ENCODE measurements around the gene CCNF.

CCNF gene

GRCh38 chr16:2427526-2427925 lies 1.7 kb upstream of the CCNF start:
- Histone ChIP-seq H3K4me1 (peaks cover 10% of the 10 kb centered on the region), H3K79me2 (no peaks in the 10 kb centered on the region), H2AFZ (no peak overlapping the region), H3K36me3 (ENCODE audit: control insufficient read depth, insufficient read depth, low read length) (no peaks in the 10 kb centered on the region), H3K27ac (no peak overlapping the region), H3K9me3 (ENCODE audit: control insufficient read depth, low read length) (no peaks in the 10 kb centered on the region), H3K27me3 (ENCODE audit: control insufficient read depth, insufficient read depth, low read length) (no peaks in the 10 kb centered on the region), H3K4me2 (ENCODE audit: low read length) (no peak overlapping the region), H3K4me3 (ENCODE audit: low read depth, low read length) (no peak overlapping the region), H3K9ac (no peak overlapping the region)
- no peak for TF ChIP-seq CTCF (IDR thresholded peaks at IDR 0.05)

- Histone ChIP-seq H3K27ac (peak overlapping the region; percentile 62), H3K36me3 (ENCODE audit: control insufficient read depth, insufficient read depth, low read length) (no peaks in the 10 kb centered on the region), H3K79me2 (no peaks in the 10 kb centered on the region), H3K9me3 (ENCODE audit: control insufficient read depth, low read length) (no peaks in the 10 kb centered on the region), H3K9ac (no peak overlapping the region), H2AFZ (peak overlapping the region; percentile 100), H3K4me2 (ENCODE audit: low read length) (peak overlapping the region; percentile 94), H3K27me3 (ENCODE audit: control insufficient read depth, insufficient read depth, low read length) (no peaks in the 10 kb centered on the region), H3K4me1 (peaks cover 10% of the 10 kb centered on the region), H3K4me3 (ENCODE audit: low read depth, low read length) (peak overlapping the region; percentile 84)
- TF ChIP-seq CTCF (IDR thresholded peaks at IDR 0.05): peak; percentile 15
Measured at GRCh38 chr16:2428051-2428783, 1.0 kb upstream of the CCNF start.

GRCh38 chr16:2428784-2429033 lies 538 bp upstream of the CCNF start:
- peak overlapping the region; percentile 62 for H3K27ac ChIP-seq

GRCh38 chr16:2429771-2430663 lies 770 bp downstream of the CCNF start:
- no peak for TF ChIP-seq CTCF (IDR thresholded peaks at IDR 0.05)
- peak overlapping the region; percentile 94 for H2AFZ ChIP-seq
- peak overlapping the region; percentile 92 for H3K4me2 ChIP-seq (ENCODE audit: low read length)
- H3K27ac ChIP-seq: no peak overlapping the region
- H3K27me3 ChIP-seq (ENCODE audit: control insufficient read depth, insufficient read depth, low read length): no peaks in the 10 kb centered on the region
- H3K4me3 ChIP-seq (ENCODE audit: low read depth, low read length): peak overlapping the region; percentile 80
- H3K9ac ChIP-seq: peak overlapping the region; percentile 35
- H3K9me3 ChIP-seq (ENCODE audit: control insufficient read depth, low read length): no peaks in the 10 kb centered on the region
- H3K79me2 ChIP-seq: no peaks in the 10 kb centered on the region
- H3K4me1 ChIP-seq: peaks cover 10% of the 10 kb centered on the region
- no peaks in the 10 kb centered on the region for H3K36me3 ChIP-seq (ENCODE audit: control insufficient read depth, insufficient read depth, low read length)

More at GRCh38 chr16:2428784-2429033, 538 bp upstream of the CCNF start:
- Histone ChIP-seq H3K4me3 (ENCODE audit: low read depth, low read length) (peak overlapping the region; percentile 84), H3K79me2 (no peaks in the 10 kb centered on the region), H3K36me3 (ENCODE audit: control insufficient read depth, insufficient read depth, low read length) (no peaks in the 10 kb centered on the region), H2AFZ (peak overlapping the region; percentile 100), H3K9me3 (ENCODE audit: control insufficient read depth, low read length) (no peaks in the 10 kb centered on the region), H3K4me2 (ENCODE audit: low read length) (peak overlapping the region; percentile 94), H3K9ac (no peak overlapping the region), H3K27me3 (ENCODE audit: control insufficient read depth, insufficient read depth, low read length) (no peaks in the 10 kb centered on the region), H3K4me1 (peaks cover 10% of the 10 kb centered on the region)
- TF ChIP-seq CTCF (IDR thresholded peaks at IDR 0.05): peak; percentile 4
